ENCODE measurements around the gene SLC35F3.

SLC35F3 gene

GRCh38 chr1:234022302-234022701, 117.8 kb downstream of the SLC35F3 start:
- DNase-seq (ENCODE audit: low read depth in 4 of 4, low spot score in 1 of 4): no peak

- DNase-seq (ENCODE audit: low read depth in 4 of 4, low spot score in 1 of 4): no peak
Measured at GRCh38 chr1:234039603-234040002, 135.1 kb downstream of the SLC35F3 start.

- DNase-seq (ENCODE audit: low read depth in 4 of 4, low spot score in 1 of 4): no peak
Measured at GRCh38 chr1:234040446-234041317, 136.2 kb downstream of the SLC35F3 start.

GRCh38 chr1:234044079-234044478, 139.6 kb downstream of the SLC35F3 start:
- no peak for DNase-seq (ENCODE audit: low read depth in 4 of 4, low spot score in 1 of 4)

- no peak for DNase-seq (ENCODE audit: low read depth in 4 of 4, low spot score in 1 of 4)
Measured at GRCh38 chr1:234047123-234047522, 142.6 kb downstream of the SLC35F3 start.

GRCh38 chr1:234062166-234062565, 157.7 kb downstream of the SLC35F3 start:
- no peak for DNase-seq (ENCODE audit: low read depth in 4 of 4, low spot score in 1 of 4)

- peak; percentile 43 to 65 (median 60) for DNase-seq (ENCODE audit: low read depth in 4 of 4, low spot score in 1 of 4)
Measured at GRCh38 chr1:234065794-234066447, 161.4 kb downstream of the SLC35F3 start.

GRCh38 chr1:234067581-234068337, 163.3 kb downstream of the SLC35F3 start:
- DNase-seq (ENCODE audit: low read depth in 4 of 4, low spot score in 1 of 4): no peak

GRCh38 chr1:234069760-234070159, 165.3 kb downstream of the SLC35F3 start:
- DNase-seq (ENCODE audit: low read depth in 4 of 4, low spot score in 1 of 4): no peak

GRCh38 chr1:234072793-234073192, 168.3 kb downstream of the SLC35F3 start:
- no peak for DNase-seq (ENCODE audit: low read depth in 4 of 4, low spot score in 1 of 4)

- DNase-seq (ENCODE audit: low read depth in 4 of 4, low spot score in 1 of 4): no peak
Measured at GRCh38 chr1:234078143-234078542, 173.7 kb downstream of the SLC35F3 start.

- DNase-seq (ENCODE audit: low read depth in 4 of 4, low spot score in 1 of 4): no peak
Measured at GRCh38 chr1:234079896-234080295, 175.4 kb downstream of the SLC35F3 start.

- DNase-seq (ENCODE audit: low read depth in 4 of 4, low spot score in 1 of 4): no peak
Measured at GRCh38 chr1:234083460-234083859, 179.0 kb downstream of the SLC35F3 start.

- no peak for DNase-seq (ENCODE audit: low read depth in 4 of 4, low spot score in 1 of 4)
Measured at GRCh38 chr1:234089396-234089795, 184.9 kb downstream of the SLC35F3 start.

GRCh38 chr1:234090212-234091064, 186.0 kb downstream of the SLC35F3 start:
- DNase-seq (ENCODE audit: low read depth in 4 of 4, low spot score in 1 of 4): no peak

GRCh38 chr1:234091065-234091401, 186.6 kb downstream of the SLC35F3 start:
- no peak for DNase-seq (ENCODE audit: low read depth in 4 of 4, low spot score in 1 of 4)

GRCh38 chr1:234091876-234092275, 187.4 kb downstream of the SLC35F3 start:
- no peak for DNase-seq (ENCODE audit: low read depth in 4 of 4, low spot score in 1 of 4)

- no peak for DNase-seq (ENCODE audit: low read depth in 4 of 4, low spot score in 1 of 4)
Measured at GRCh38 chr1:234093107-234093506, 188.6 kb downstream of the SLC35F3 start.

- no peak for DNase-seq (ENCODE audit: low read depth in 4 of 4, low spot score in 1 of 4)
Measured at GRCh38 chr1:234093741-234094140, 189.3 kb downstream of the SLC35F3 start.

- no peak for DNase-seq (ENCODE audit: low read depth in 4 of 4, low spot score in 1 of 4)
Measured at GRCh38 chr1:234094172-234094571, 189.7 kb downstream of the SLC35F3 start.

Data from stimulated activated CD4-positive, alpha-beta T cell treated with anti-CD3 and anti-CD28 coated beads, Interleukin-1b, Interleukin-23, amount 100 ng/mL, for 24 hours (primary cell).